Mesenteric fat pad (tissue), 1 donor: Measurements from ENCODE around the gene ST3GAL2. TPM values are rescaled to one million over a fixed set of nuclear protein-coding genes. Genes with fewer than 3 reads are reported as not detected.

ENCODE experiments used
- DNase-seq: peaks from one replicate; pipeline ENCODE4 v3.0.0-alpha.2; 2020; ENCODE audit warnings: low spot score
- total RNA-seq: library from RNA; stranded (reverse); fragmentation: NEBNext Ultra II Directional; extraction: Animal tissue kit (Norgen Biotek cat#: 25700); gene quantifications from one replicate; pipeline ENCODE4 v1.2.1, GENCODE V29; 2021
- donor health status: DM: yes; HTN: yes; CAD: no.

ST3GAL2 gene
- total RNA-seq, 1 donor from 2014 or later, result 25.9 TPM

GRCh38 chr16:70438585-70438968 lies 323 bp downstream of the ST3GAL2 start:
- DNase-seq, result no peak

GRCh38 chr16:70437582-70438557 lies 1.0 kb downstream of the ST3GAL2 start:
- DNase-seq, result no peak

- DNase-seq, result no peak
Observed at GRCh38 chr16:70437017-70437581, 1.8 kb downstream of the ST3GAL2 start.

GRCh38 chr16:70434484-70435260 lies 4.2 kb downstream of the ST3GAL2 start:
- DNase-seq, result no peak

- no peak for DNase-seq
Observed at GRCh38 chr16:70433458-70434103, 5.3 kb downstream of the ST3GAL2 start.

GRCh38 chr16:70432723-70433457 lies 6.0 kb downstream of the ST3GAL2 start:
- DNase-seq, result no peak

GRCh38 chr16:70432356-70432722 lies 6.6 kb downstream of the ST3GAL2 start:
- DNase-seq, result no peak

GRCh38 chr16:70430667-70431536 lies 8.0 kb downstream of the ST3GAL2 start:
- DNase-seq, result no peak

- no peak for DNase-seq
Observed at GRCh38 chr16:70429888-70430666, 8.8 kb downstream of the ST3GAL2 start.

GRCh38 chr16:70428178-70428998 lies 10.5 kb downstream of the ST3GAL2 start:
- DNase-seq, result peak; percentile 95

GRCh38 chr16:70427786-70428177 lies 11.1 kb downstream of the ST3GAL2 start:
- DNase-seq, result no peak

GRCh38 chr16:70422543-70422942 lies 16.4 kb downstream of the ST3GAL2 start:
- DNase-seq, result no peak

GRCh38 chr16:70421473-70422311 lies 17.2 kb downstream of the ST3GAL2 start:
- DNase-seq, result no peak

GRCh38 chr16:70421014-70421413 lies 17.9 kb downstream of the ST3GAL2 start:
- DNase-seq, result no peak

- DNase-seq, result no peak
Observed at GRCh38 chr16:70419384-70420327, 19.2 kb downstream of the ST3GAL2 start.

- DNase-seq, result no peak
Observed at GRCh38 chr16:70418993-70419318, 19.9 kb downstream of the ST3GAL2 start.
